HCT116 (cell line): ENCODE data around the gene UTS2R. TPM values are rescaled to one million over a fixed set of nuclear protein-coding genes. Genes with fewer than 3 reads are reported as not detected.
A peak's percentile ranks its signal among the peaks of the same experiment; 100 is the strongest.

ENCODE experiments used
- ATAC-seq: fragments of 200-7000 bp; cut with Tn5 transposase; 2 replicates; pipeline ENCODE4 v1.9.1; 2020; ENCODE audit warnings: mild to moderate bottlenecking, moderate library complexity
- BruUV-seq: library from RNA; stranded (reverse); fragments of 400-500 nt; replicated peaks from 2 replicates; lab custom pipeline; 2021; lab: Mats Ljungman, UMichigan
- CTCF ChIA-PET: fragments of 300-600 bp; sonication (Branson Sonifier 250); formaldehyde crosslinking; loops from one replicate; lab custom pipeline; 2021; ENCODE audit warnings: antibody characterized with exemption; lab: Charles Lee
- POLR2A ChIA-PET: fragments of 300-600, 350-600 bp; sonication (Branson Sonifier 250); formaldehyde crosslinking; loops from one replicate; lab custom pipeline; 2021; ENCODE audit warnings: antibody characterized with exemption; lab: Charles Lee
- RAD21 ChIA-PET, 2 experiments: fragments of 300-600 bp; sonication (Branson Sonifier 250); formaldehyde crosslinking; loops; one replicate each; lab custom pipeline; 2023; ENCODE audit warnings: low total read pairs in 2 of 2; ENCODE audit not compliant: uncharacterized antibody in 2 of 2, unreplicated experiment in 2 of 2, low non-redundant PET in 1 of 2; lab: Charles Lee
- DNase-seq: peaks from one replicate; pipeline ENCODE4 v3.0.0-alpha.2; 2010; ENCODE audit warnings: low read depth, low spot score
- H2AFZ ChIP-seq: fragments of 200-600 bp; shearing (Covaris generic), sonication (generic); 2 replicates; pipeline ENCODE4 v1.6.1; 2017; ENCODE audit warnings: low read depth, mixed run types, mixed read lengths, antibody characterized with exemption, low read length; ENCODE audit not compliant: poor library complexity, severe bottlenecking
- H3K27ac ChIP-seq: 2 replicates; pipeline ENCODE4 v1.5.1; 2012; ENCODE audit warnings: low read depth, low read length
- H3K27me3 ChIP-seq: fragments of 200-600 bp; sonication (generic); 2 replicates; pipeline ENCODE4 v1.6.1; 2016; ENCODE audit warnings: mixed run types, low read length, mixed read lengths; ENCODE audit not compliant: insufficient read depth
- H3K36me3 ChIP-seq, 2 experiments: fragments of 200-500 bp in 1 of 2; fragments of 200-600 bp in 1 of 2; sonication (Bioruptor generic) in 1 of 2; sonication (generic) in 1 of 2; 2 replicates each; pipeline versions ENCODE4 v1.5.1 to v1.6.1; 2014 to 2016; ENCODE audit warnings: low read length in 2 of 2, inconsistent platforms in 1 of 2, mixed read lengths in 1 of 2, mixed run types in 1 of 2; ENCODE audit not compliant: insufficient read depth in 2 of 2, control insufficient read depth in 1 of 2
- H3K4me1 ChIP-seq, 2 experiments: fragments of 200-600 bp in 1 of 2; sonication (generic) in 1 of 2; 2 replicates each; pipeline versions ENCODE4 v1.5.1 to v1.6.1; 2012 to 2017; ENCODE audit warnings: low read length in 2 of 2, inconsistent platforms in 1 of 2, mild to moderate bottlenecking in 1 of 2, mixed read lengths in 1 of 2, mixed run types in 1 of 2, moderate library complexity in 1 of 2; ENCODE audit not compliant: insufficient read depth in 2 of 2, control insufficient read depth in 1 of 2
- H3K4me2 ChIP-seq: fragments of 200-600 bp; sonication (generic); 2 replicates; pipeline ENCODE4 v1.6.1; 2017; ENCODE audit warnings: mixed run types, low read length, mixed read lengths
- H3K4me3 ChIP-seq, 2 experiments: fragments of 200-600 bp in 1 of 2; sonication (generic) in 1 of 2; replicated peaks in 1 of 2; 2 replicates each; pipeline ENCODE4 v1.5.1; 2011 to 2016; ENCODE audit warnings: low read length in 2 of 2, control low read depth in 1 of 2, low read depth in 1 of 2, mild to moderate bottlenecking in 1 of 2, mixed read lengths in 1 of 2, mixed run types in 1 of 2
- H3K79me2 ChIP-seq: fragments of 200-600 bp; sonication (generic); 2 replicates; pipeline ENCODE4 v1.6.1; 2017; ENCODE audit warnings: mild to moderate bottlenecking, mixed run types, low read length, moderate library complexity, mixed read lengths; ENCODE audit not compliant: insufficient read depth
- H3K9ac ChIP-seq: fragments of 200-600 bp; sonication (generic); 2 replicates; pipeline ENCODE4 v1.6.1; 2016; ENCODE audit warnings: low read length, mixed read lengths
- H3K9me2 ChIP-seq: fragments of 200-600 bp; sonication (generic), shearing (Covaris generic); 2 replicates; pipeline ENCODE4 v1.6.1; 2017; ENCODE audit warnings: mixed run types, mild to moderate bottlenecking, moderate library complexity; ENCODE audit not compliant: insufficient read depth
- H3K9me3 ChIP-seq, 2 experiments: fragments of 200-500 bp in 1 of 2; fragments of 200-600 bp in 1 of 2; sonication (Bioruptor generic) in 1 of 2; sonication (generic) in 1 of 2; 2 replicates each; pipeline ENCODE4 v1.6.1; 2014 to 2017; ENCODE audit warnings: low read length in 2 of 2, mixed read lengths in 2 of 2, inconsistent platforms in 1 of 2, low read depth in 1 of 2, mild to moderate bottlenecking in 1 of 2, mixed run types in 1 of 2, moderate library complexity in 1 of 2; ENCODE audit not compliant: control insufficient read depth in 1 of 2, insufficient read depth in 1 of 2
- H4K20me1 ChIP-seq: fragments of 200-600 bp; sonication (generic), shearing (Covaris generic); 2 replicates; pipeline ENCODE4 v1.6.1; 2017; ENCODE audit warnings: mixed run types, mild to moderate bottlenecking, moderate library complexity; ENCODE audit not compliant: insufficient read depth
- ATF3 ChIP-seq: IDR thresholded peaks from 2 replicates; pipeline ENCODE4 v1.6.1; 2012
- CBX3 ChIP-seq: IDR thresholded peaks from 2 replicates; pipeline ENCODE4 v1.6.1; 2012; ENCODE audit warnings: low read depth
- CTCF ChIP-seq, 3 experiments: fragments of 200-600 bp in 1 of 3; sonication (generic) in 1 of 3; IDR thresholded peaks in 2 of 3; conservative IDR thresholded peaks in 1 of 3; 2 replicates each; pipeline ENCODE4 v1.5.1; 2012 to 2017; ENCODE audit warnings: low read depth in 2 of 3, low read length in 2 of 3, antibody characterized with exemption in 1 of 3, borderline replicate concordance in 1 of 3, control low read depth in 1 of 3, mild to moderate bottlenecking in 1 of 3, mixed read lengths in 1 of 3, mixed run types in 1 of 3, moderate library complexity in 1 of 3; ENCODE audit not compliant: insufficient read depth in 1 of 3
- EGR1 ChIP-seq: IDR thresholded peaks from 2 replicates; pipeline ENCODE4 v1.6.1; 2012; ENCODE audit warnings: low read depth
- ELF1 ChIP-seq: IDR thresholded peaks from 2 replicates; pipeline ENCODE4 v1.6.1; 2012; ENCODE audit warnings: low read depth, borderline replicate concordance
- EZH2phosphoT487 ChIP-seq: fragments of 200-600 bp; IDR thresholded peaks from 2 replicates; pipeline ENCODE4 v1.6.1; 2018; ENCODE audit warnings: antibody characterized with exemption, borderline replicate concordance
- JUND ChIP-seq: IDR thresholded peaks from 2 replicates; pipeline ENCODE4 v1.6.1; 2012
- POLR2AphosphoS5 ChIP-seq: IDR thresholded peaks from 2 replicates; pipeline ENCODE4 v1.6.1; 2011; ENCODE audit warnings: mild to moderate bottlenecking, low read depth, low read length, moderate library complexity
- SIN3A ChIP-seq: IDR thresholded peaks from 2 replicates; pipeline ENCODE4 v1.6.1; 2012; ENCODE audit warnings: low read depth
- SP1 ChIP-seq: IDR thresholded peaks from 2 replicates; pipeline ENCODE4 v1.6.1; 2012; ENCODE audit warnings: low read depth
- SRF ChIP-seq: IDR thresholded peaks from 2 replicates; pipeline ENCODE4 v1.6.1; 2012; ENCODE audit warnings: low read depth
- TCF7L2 ChIP-seq: IDR thresholded peaks from 2 replicates; pipeline ENCODE4 v1.7.0; 2011; ENCODE audit warnings: borderline replicate concordance, inconsistent platforms; ENCODE audit not compliant: insufficient read depth, insufficient read length; ENCODE audit errors: extremely low read depth
- YY1 ChIP-seq: IDR thresholded peaks from 2 replicates; pipeline ENCODE4 v1.6.1; 2011; ENCODE audit warnings: low read length, low read depth, moderate library complexity, mild to moderate bottlenecking; ENCODE audit not compliant: insufficient replicate concordance; ENCODE audit errors: extremely low read depth
- ZFX ChIP-seq: fragments of 450-650 bp; IDR thresholded peaks from 2 replicates; pipeline ENCODE4 v1.6.1; 2017
- intact Hi-C: fragments of 100-400 bp; cut with micrococcal nuclease; formaldehyde crosslinking; loops from 2 replicates; pipeline ENCODE4 v1.10.0; 2022
- total RNA-seq: library from RNA; stranded (reverse); gene quantifications from one replicate; pipeline ENCODE4 v1.2.1, GENCODE V29; 2021; ENCODE audit not compliant: unreplicated experiment

UTS2R gene
- total RNA-seq, 1 experiment from 2014 or later = not detected

GRCh38 chr17:82356845-82357355 is 14.7 kb upstream of the UTS2R start:
- CTCF ChIA-PET = interaction anchor here (1.6 to 1.9 kb wide), 2 partner anchors 57 to 197 kb away, joined by 5 to 7 read pairs; no protein-coding TSS in a partner anchor
- no peaks in the 10 kb centered on the region for H3K79me2 ChIP-seq
- no peaks in the 10 kb centered on the region for H4K20me1 ChIP-seq
- TF ChIP-seq ZFX = no peak
- no peak for TF ChIP-seq SRF
- TF ChIP-seq YY1 = no peak
- TF ChIP-seq EGR1 = no peak
- TF ChIP-seq ELF1 = no peak
- TF ChIP-seq EZH2phosphoT487 = no peak
- TF ChIP-seq CTCF (IDR thresholded peaks at IDR 0.05 in 2 of 3, conservative IDR thresholded peaks at IDR 0.05 in 1 of 3; ENCODE audit: borderline replicate concordance in 1 of 3, insufficient read depth in 1 of 3, low read depth in 2 of 3, low read length in 2 of 3) = no peak
- TF ChIP-seq SP1 = no peak
- no peak for TF ChIP-seq JUND
- TF ChIP-seq TCF7L2 = no peak
- TF ChIP-seq SIN3A = no peak
- no peak for TF ChIP-seq POLR2AphosphoS5
- no peak for TF ChIP-seq CBX3
- TF ChIP-seq ATF3 = no peak
- BruUV-seq = no TSS peak
- no peak overlapping the region for H3K27ac ChIP-seq
- H3K9ac ChIP-seq = no peak overlapping the region
- H3K4me3 ChIP-seq = no peak overlapping the region
- H2AFZ ChIP-seq = no peak overlapping the region
- RAD21 ChIA-PET = no interaction called here
- no peak overlapping the region for H3K4me2 ChIP-seq
- peaks cover 13 to 29% of the 10 kb centered on the region in 2 experiments; a peak in 3 of 4 replicates for H3K4me1 ChIP-seq
- H3K27me3 ChIP-seq = no peaks in the 10 kb centered on the region
- H3K36me3 ChIP-seq = no peaks in the 10 kb centered on the region
- intact Hi-C loops = no loop called here
- H3K9me2 ChIP-seq = no peaks in the 10 kb centered on the region
- peak; percentile 59 for ATAC-seq
- H3K9me3 ChIP-seq = no peaks in the 10 kb centered on the region
- DNase-seq = no peak
- POLR2A ChIA-PET = no interaction called here
